HAP-1 (cell line): Measurements from ENCODE around the gene COL1A1.

Experiments used
- DNase-seq, 2 experiments: peaks; one replicate each; pipeline ENCODE4 v3.0.0-alpha.2; 2016 to 2020; ENCODE audit warnings: low spot score in 2 of 2
- H3K27me3 ChIP-seq: fragments of 250-450 bp; sonication (Bioruptor Pico); 2 replicates; pipeline ENCODE4 v1.5.1; 2020; ENCODE audit warnings: low read depth, mild to moderate bottlenecking, moderate library complexity
- H3K36me3 ChIP-seq: fragments of 250-450 bp; sonication (Bioruptor Pico); replicated peaks from 2 replicates; pipeline ENCODE4 v1.5.1; 2020; ENCODE audit warnings: mild to moderate bottlenecking
- H3K4me1 ChIP-seq: fragments of 250-450 bp; sonication (Bioruptor Pico); 2 replicates; pipeline ENCODE4 v1.5.1; 2020; ENCODE audit warnings: mild to moderate bottlenecking
- H3K4me3 ChIP-seq: fragments of 250-450 bp; sonication (Bioruptor Pico); 2 replicates; pipeline ENCODE4 v1.5.1; 2020; ENCODE audit warnings: mild to moderate bottlenecking, moderate library complexity
- H3K9me3 ChIP-seq: fragments of 250-450 bp; sonication (Bioruptor Pico); 2 replicates; pipeline ENCODE4 v1.5.1; 2020; ENCODE audit warnings: mild to moderate bottlenecking, moderate library complexity
- in situ Hi-C: fragments of 300-500 bp; cut with MboI; formaldehyde crosslinking; loops from 3 replicates; pipeline ENCODE4 v1.14.3; 2020; ENCODE audit warnings: low sequenced_read_pairs, inconsistent platforms, mixed read lengths

Gene COL1A1

GRCh38 chr17:50163843-50164696 lies 37.4 kb downstream of the COL1A1 start:
- Histone ChIP-seq H3K36me3 (no peaks in the 10 kb centered on the region), H3K4me3 (no peak overlapping the region)
- in situ Hi-C loops = no loop called here

GRCh38 chr17:50162466-50163254 lies 38.8 kb downstream of the COL1A1 start:
- Histone ChIP-seq H3K27me3 (no peaks in the 10 kb centered on the region), H3K4me1 (peaks cover 8% of the 10 kb centered on the region; the same call in 1 of the 2 replicates), H3K4me3 (no peak overlapping the region), H3K9me3 (no peaks in the 10 kb centered on the region), H3K36me3 (no peaks in the 10 kb centered on the region)
- in situ Hi-C loops = no loop called here
- DNase-seq = no peak

More at GRCh38 chr17:50163843-50164696, 37.4 kb downstream of the COL1A1 start:
- H3K27me3 ChIP-seq = no peaks in the 10 kb centered on the region
- H3K4me1 ChIP-seq = peaks cover 8% of the 10 kb centered on the region; the same call in 1 of the 2 replicates
- H3K9me3 ChIP-seq = no peaks in the 10 kb centered on the region
- no peak for DNase-seq

DNA sequence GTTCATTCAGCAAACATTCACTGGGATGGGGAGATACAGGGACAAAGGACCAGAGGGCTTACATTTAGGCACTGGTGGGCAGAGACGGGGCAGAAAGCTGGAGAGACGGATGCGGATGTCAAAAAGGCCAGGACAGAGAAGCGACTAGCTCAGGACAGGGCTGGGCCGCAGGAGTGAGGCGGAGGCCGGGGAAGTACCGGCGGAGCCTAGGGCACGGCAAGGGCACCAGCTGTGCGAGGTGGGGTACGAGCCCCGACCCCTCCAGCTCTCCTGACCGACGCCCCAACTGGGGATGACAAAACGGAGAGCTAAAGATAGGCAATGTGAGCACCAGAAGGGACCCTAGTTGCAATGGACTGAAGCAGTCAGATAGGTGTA lies 39.5 kb downstream of the COL1A1 start:
- Histone ChIP-seq H3K36me3 (no peaks in the 10 kb centered on the region), H3K4me3 (no peak overlapping the region), H3K27me3 (no peaks in the 10 kb centered on the region), H3K9me3 (no peaks in the 10 kb centered on the region), H3K4me1 (peaks cover 8% of the 10 kb centered on the region; the same call in 1 of the 2 replicates)
- no peak for DNase-seq
- in situ Hi-C loops = no loop called here

GRCh38 chr17:50161023-50161910 lies 40.2 kb downstream of the COL1A1 start:
- in situ Hi-C loops = no loop called here
- H3K4me1 ChIP-seq = peaks cover 8% of the 10 kb centered on the region; the same call in 1 of the 2 replicates
- peak; percentile 90 to 96 for DNase-seq
- H3K36me3 ChIP-seq = no peaks in the 10 kb centered on the region
- H3K4me3 ChIP-seq = peak overlapping the region; percentile 32
- H3K9me3 ChIP-seq = no peaks in the 10 kb centered on the region
- H3K27me3 ChIP-seq = no peaks in the 10 kb centered on the region

- DNase-seq = no peak
- Histone ChIP-seq H3K36me3 (no peaks in the 10 kb centered on the region), H3K4me3 (no peak overlapping the region), H3K9me3 (no peaks in the 10 kb centered on the region), H3K27me3 (no peaks in the 10 kb centered on the region), H3K4me1 (peaks cover 20% of the 10 kb centered on the region)
- in situ Hi-C loops = no loop called here
Observed at GRCh38 chr17:50157891-50158290, 43.5 kb downstream of the COL1A1 start.

DNA sequence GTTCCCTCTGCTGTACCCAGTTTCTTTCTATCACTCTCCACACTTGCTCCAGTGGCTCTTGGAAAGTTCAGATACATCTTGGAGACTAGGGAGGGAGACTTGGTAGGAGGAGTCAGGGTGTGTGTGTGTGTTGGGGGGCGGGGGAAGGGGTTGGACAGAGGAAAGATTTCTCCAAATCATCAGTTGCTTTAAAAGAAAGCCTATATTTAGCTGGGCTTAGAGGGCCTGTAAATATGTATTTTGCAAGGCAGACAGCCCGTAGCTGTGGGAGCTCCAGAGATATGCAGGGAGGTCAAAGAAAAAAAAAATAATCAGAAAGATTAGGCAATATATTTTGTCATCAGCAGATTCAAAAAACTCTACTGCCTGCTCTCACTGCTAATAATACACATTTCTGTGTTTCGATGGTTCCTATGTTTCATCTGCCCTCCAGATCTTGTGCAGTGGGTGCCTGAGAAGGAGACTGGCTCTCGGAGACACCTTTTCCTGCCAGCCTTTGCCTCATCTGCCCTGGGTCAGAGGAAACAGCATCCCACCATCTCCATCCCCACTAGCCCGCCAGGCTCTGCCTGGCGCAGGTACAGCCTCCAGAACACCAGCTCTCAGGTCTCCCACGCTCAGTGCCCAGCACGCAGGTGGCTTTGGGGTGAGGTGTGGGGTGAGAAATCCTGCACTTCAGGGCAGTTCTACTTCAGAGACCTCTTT lies 46.2 kb downstream of the COL1A1 start:
- H3K9me3 ChIP-seq = no peaks in the 10 kb centered on the region
- H3K36me3 ChIP-seq = no peaks in the 10 kb centered on the region
- H3K27me3 ChIP-seq = no peaks in the 10 kb centered on the region
- H3K4me3 ChIP-seq = no peak overlapping the region
- DNase-seq = peak in 1 of 2 experiments; percentile 54
- in situ Hi-C loops = no loop called here
- peaks cover 24% of the 10 kb centered on the region for H3K4me1 ChIP-seq

GRCh38 chr17:50154604-50155003 lies 46.8 kb downstream of the COL1A1 start:
- in situ Hi-C loops = no loop called here
- DNase-seq = no peak
- H3K4me3 ChIP-seq = no peak overlapping the region

GRCh38 chr17:50153650-50154575 lies 47.5 kb downstream of the COL1A1 start:
- H3K4me3 ChIP-seq = no peak overlapping the region
- H3K36me3 ChIP-seq = no peaks in the 10 kb centered on the region
- no peaks in the 10 kb centered on the region for H3K9me3 ChIP-seq
- H3K4me1 ChIP-seq = peaks cover 24% of the 10 kb centered on the region
- DNase-seq = no peak
- in situ Hi-C loops = no loop called here
- H3K27me3 ChIP-seq = no peaks in the 10 kb centered on the region

More at GRCh38 chr17:50154604-50155003, 46.8 kb downstream of the COL1A1 start:
- no peaks in the 10 kb centered on the region for H3K27me3 ChIP-seq
- H3K4me1 ChIP-seq = peaks cover 24% of the 10 kb centered on the region
- H3K36me3 ChIP-seq = no peaks in the 10 kb centered on the region
- no peaks in the 10 kb centered on the region for H3K9me3 ChIP-seq

- Histone ChIP-seq H3K4me1 (peaks cover 24% of the 10 kb centered on the region), H3K36me3 (no peaks in the 10 kb centered on the region), H3K4me3 (peak overlapping the region; percentile 59), H3K27me3 (no peaks in the 10 kb centered on the region), H3K9me3 (no peaks in the 10 kb centered on the region)
- no peak for DNase-seq
- in situ Hi-C loops = no loop called here
Observed at GRCh38 chr17:50152736-50153135, 48.7 kb downstream of the COL1A1 start.

- Histone ChIP-seq H3K9me3 (no peaks in the 10 kb centered on the region), H3K4me1 (peaks cover 24% of the 10 kb centered on the region), H3K4me3 (peak overlapping the region; percentile 59), H3K27me3 (no peaks in the 10 kb centered on the region), H3K36me3 (no peaks in the 10 kb centered on the region)
- in situ Hi-C loops = no loop called here
- peak; percentile 91 to 92 for DNase-seq
Observed at GRCh38 chr17:50151937-50152547, 49.4 kb downstream of the COL1A1 start.

DNA sequence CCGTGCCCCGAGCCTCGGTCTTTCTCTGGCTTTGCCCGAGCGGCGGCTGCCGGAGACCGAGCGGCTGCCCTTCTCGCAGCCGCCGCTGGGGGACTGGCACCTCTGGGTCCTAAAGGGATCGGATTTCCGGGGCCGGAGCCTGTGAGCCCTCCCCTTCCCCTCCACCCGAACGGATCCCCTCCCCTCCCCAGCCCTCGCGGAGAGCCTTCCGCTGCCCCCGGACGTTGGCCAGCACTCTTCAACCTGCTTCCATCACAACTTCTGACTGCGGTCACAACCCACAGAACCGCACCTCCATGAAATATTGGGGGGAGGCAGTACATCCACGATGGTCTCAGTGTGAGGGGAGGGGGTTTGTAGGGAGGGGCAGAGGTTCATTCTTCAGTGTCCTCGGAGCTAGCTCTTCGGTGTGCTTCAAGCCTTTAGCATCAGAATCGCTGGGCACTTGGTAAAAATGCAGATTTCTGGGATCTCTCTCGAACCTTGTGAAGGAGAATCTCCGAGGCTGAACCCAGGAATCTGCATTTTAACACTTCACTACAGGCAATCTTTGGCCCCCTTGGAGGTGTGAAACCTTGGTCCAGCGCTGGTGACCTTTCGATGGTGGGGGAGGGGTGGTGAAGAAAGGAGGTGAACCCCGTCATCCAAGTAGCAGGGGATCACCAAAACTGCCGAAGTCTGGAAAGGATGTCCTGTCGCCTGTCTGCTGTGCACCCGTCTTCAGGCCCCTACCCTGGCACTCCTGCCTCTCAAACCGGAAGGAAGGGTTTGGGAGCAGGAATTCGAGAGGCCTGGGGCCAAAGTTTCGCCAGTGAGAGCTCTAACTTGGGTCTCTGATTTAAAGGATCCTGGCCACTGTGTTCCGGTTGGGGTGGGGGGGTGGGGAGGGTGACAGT lies 50.1 kb downstream of the COL1A1 start:
- no peaks in the 10 kb centered on the region for H3K27me3 ChIP-seq
- in situ Hi-C loops = no loop called here
- H3K9me3 ChIP-seq = no peaks in the 10 kb centered on the region
- DNase-seq = peak; percentile 87 to 94
- H3K36me3 ChIP-seq = no peaks in the 10 kb centered on the region
- peak overlapping the region; percentile 59 for H3K4me3 ChIP-seq
- peaks cover 24% of the 10 kb centered on the region for H3K4me1 ChIP-seq
